Limb (tissue), 2 donors: ENCODE results near the gene SLC8A2.

Experiments used
- DNase-seq, 2 donors: peaks; one replicate each; pipeline ENCODE4 v3.0.0-alpha.2; 2016; ENCODE audit errors: extremely low spot score in 2 of 2

Gene SLC8A2

DNA sequence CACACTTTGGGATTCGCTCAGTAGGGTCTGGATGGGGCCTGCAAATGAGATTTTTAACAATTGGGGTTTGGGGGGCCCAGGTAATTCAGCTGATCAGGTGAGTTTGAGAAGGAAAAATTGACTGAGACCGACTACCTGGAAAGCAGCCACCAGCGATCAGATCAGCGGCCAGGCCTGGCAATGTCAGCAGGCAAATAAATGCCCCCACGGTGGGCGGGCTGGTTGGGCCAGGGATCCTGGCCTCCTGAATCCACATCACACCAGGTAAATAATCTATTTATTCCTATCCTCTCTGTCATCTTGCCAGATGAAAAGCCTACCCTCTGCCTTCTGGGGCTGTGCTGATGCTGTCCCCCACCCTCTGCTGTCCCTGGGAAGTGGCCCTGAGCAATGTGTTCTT is 33.8 kb upstream of the SLC8A2 start:
- no peak for DNase-seq

DNA sequence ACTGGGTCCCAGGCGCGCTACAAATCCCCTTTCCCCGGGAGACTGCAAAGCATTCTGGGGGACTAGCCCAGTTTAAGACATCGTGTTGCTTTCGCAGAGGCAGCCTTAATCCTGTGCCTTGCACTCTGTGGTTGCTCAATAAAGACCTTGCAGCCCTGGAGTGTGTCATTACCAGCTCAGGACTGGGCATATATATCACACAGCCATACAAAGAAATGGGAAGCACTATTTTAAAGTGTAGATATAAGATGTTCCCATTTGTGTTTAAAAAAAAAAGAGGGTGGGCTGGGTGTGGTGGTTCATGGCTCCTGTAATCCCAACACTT is 32.1 kb upstream of the SLC8A2 start:
- DNase-seq = no peak

DNA sequence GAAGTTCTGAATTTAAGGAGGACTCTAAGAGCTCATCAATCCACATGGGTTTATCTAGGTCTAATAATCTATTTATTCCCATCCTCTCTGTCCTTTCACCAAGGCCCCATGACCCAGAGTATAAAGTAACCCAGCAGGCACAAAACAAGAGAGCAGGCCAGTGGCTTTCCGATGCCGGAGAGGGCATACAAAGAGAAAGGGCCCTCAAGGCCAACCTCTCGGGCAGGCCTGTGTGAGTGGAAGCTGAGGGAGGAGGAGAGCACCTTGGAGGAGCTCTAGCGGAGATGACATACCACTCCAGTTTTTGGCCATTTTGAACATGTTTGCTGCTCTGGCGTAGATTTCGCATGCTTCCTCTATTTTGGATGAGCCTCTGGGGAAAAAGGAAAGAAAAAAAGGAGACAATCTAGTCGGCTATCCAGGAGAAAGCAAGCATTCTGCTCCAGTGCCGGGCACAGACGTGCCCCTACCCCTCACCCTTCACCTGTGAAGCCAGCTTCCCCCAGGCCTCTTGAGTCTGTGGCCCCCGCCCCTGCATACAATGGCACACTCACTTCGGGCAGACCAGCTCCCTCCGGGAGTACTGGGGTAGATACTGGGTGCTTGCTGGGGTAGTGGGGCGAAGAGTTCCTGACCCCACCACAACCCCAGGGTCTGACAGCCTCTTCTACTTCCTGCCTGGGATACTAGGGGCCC is 31.6 kb upstream of the SLC8A2 start:
- no peak for DNase-seq

DNA sequence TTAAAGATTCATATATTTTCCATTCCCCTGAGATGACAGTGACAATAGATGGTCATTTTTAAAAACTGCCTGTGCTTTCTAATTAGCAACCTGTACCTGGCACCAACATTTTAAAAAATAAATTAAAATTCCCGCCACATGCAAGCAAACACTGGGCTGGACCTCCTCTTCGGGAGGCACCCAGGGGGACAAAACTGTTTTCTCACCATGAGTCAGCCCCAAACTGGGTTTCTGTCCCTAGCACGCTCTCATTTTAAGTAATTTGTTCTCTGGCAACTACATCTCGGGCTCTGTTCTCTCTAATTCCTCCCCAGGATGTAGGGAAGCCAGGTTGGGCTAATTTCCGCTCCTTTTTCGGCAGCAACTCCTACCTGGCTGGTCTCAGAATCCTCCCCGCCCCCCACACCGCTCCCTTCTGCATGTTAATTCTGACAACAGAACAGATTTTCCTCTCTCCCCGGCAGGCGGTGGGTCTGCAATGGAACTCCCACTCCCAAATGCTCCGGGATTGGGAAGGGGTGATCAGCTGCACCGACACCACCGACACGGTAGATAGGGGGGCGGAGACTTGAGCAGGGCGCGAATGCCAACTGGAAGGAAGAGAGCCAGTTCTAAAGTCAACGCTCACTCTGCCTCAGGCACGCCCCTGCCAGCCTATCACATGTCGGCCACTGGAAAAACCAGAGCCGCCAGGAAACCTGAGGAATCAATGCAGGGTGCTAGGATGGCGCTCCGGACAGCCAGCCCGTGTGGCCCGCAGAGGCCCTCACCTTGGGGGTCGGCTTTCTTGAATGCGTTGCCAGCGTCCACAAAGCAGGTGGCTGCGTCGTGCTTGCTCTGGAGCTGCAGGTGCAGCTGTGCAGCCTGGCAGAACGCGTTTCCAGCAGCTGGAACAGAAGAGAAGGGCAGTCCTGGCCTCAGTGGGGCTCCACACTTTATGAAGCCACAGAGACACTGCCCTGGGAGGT is 28.5 kb upstream of the SLC8A2 start:
- no peak for DNase-seq

DNA sequence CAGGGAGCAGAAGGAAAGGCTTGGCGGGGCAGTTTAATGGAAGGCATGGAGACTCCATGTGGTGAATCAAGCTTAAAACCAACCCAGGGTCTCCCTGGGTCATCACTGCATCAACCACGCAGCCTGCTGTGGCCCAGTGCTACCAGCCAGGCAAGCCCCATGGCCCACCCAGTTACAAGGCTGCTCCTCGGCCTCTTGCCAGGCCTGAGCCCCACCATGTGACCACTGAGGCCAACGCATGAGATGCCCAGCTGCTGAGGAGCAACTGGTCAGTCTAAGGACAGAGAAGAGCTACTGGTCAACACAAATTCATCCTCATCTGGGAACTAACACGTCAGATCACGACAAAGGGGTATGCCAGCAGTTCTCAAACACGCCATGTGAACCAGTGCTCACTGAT is 27.7 kb upstream of the SLC8A2 start:
- DNase-seq = no peak

DNA sequence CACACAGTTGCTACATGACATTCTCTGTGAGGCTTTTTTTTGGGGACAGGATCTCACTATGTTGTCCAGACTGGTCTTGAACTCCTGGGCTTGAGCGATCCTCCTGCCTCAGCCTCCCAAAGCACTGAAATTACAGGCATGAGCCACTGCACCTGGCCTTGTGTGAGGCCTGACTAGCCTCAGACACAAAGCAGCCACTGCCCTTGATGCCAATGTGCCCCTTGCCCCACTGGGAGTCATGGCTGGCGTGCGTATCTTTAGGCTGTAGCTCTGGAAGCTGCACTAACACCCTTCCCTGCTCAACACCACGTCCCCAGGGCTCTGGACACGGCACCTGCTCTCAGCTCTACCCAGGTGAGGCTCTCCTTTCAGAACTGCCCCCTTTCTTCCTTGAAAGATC is 26.9 kb upstream of the SLC8A2 start:
- DNase-seq = no peak

DNA sequence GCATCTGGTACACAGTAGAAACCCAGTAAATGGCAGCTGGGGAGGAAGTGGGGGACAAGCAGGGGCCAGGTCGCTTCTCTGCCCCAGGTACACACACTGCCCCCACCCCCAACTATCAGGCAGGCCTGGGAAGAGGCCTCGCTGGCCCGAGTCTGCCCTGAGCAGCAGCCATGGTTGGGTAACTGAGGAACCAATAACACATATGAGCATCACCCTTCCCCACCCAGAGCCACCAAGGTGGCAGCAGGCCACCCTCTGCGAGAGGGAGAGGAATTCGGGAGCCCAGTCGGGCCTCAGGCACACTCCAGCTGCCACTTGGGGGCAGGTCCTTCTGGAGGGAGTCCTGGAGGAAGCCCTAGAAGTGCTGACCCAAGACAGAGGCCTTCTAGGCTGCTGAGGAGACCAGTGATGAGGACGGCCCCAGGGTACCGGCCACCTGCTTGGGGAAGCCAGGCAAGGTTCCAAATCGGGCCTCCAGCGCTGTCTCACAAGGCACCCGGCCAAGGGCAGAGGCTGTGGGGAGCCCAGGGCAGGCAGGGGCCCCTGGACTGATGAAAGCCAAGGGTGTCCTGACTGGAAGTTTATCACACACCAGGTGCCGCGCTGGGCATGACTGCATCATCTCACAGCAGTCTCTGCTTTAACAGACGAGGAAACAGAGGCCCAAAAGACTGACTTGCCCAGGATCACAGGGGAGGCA is 26.3 kb upstream of the SLC8A2 start:
- DNase-seq = no peak

DNA sequence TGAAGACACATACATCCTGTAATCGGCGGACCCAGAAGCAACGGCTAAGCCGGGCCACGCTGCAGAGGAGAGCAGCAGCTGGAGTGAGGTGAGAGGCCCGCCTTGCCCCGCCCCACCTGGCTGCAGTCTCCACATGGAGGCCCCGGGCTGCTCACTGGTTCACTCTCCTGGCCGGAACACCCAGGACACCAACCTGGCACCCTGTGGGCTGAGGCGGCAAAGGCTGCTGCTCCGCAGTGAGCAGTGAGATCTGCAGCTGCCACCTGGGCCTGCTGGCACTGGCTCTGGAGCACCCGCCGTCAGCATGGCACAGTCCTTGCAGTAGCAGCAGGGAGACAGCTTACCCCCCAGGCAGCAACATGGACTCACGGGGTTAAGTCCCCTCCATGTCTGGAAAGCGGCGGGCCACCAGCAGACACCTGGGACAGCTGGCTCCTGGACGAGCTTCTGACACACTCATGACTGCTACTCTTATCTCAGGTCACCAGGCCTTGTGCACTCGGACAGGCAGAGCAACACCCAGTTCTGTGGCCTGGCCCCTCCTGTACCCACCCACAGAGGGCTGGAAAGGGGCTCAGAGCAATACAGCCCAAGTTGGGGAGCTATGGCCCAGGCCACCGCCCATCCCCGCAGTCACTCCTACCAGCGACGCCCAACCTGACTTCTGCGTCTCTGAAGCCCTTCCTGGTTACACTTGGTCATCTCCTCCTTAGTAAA is 25.5 kb upstream of the SLC8A2 start:
- DNase-seq = no peak

DNA sequence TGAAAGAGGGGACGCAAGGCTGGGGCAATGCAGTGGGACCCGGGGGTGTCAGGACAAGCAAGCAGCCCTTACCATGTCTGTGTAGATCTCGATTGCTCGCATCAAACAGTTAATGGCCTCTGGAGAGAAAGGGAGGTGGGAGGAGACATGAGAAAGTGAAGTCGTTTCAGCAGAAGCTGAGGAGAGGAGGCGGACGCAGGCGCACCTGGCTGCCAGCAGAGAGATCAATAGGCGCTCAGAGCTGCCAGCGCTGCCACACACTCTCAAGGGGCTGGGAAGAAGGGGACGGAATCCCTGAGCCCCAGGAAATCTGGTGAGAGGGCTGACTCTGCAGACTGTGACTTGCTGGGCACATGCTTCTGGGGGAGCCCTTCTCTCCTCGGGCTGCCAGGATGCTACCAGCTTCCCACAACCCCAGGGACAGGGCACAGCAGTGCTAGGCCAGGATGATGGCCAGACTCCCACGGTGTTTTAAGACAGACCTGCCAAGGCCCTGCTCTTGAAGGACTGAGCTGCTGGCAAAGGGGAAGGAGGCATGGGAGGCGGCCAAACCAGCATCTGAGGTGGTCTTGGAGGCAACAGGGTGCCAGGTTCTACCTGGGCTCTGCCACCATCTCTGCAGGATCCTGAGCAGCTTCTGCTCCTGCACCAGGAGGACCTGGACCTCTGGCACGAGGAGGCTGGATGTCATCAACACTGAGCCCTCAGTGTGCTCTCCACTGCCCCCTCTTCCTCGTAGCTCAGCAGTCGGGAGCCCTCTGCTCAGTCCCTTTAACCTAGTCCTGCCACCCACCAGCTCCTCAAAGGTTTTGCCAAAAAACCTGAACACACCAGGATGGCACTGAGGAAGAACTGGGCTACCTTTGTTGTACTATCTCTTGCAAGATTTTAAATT is 24.0 kb upstream of the SLC8A2 start:
- DNase-seq = no peak

DNA sequence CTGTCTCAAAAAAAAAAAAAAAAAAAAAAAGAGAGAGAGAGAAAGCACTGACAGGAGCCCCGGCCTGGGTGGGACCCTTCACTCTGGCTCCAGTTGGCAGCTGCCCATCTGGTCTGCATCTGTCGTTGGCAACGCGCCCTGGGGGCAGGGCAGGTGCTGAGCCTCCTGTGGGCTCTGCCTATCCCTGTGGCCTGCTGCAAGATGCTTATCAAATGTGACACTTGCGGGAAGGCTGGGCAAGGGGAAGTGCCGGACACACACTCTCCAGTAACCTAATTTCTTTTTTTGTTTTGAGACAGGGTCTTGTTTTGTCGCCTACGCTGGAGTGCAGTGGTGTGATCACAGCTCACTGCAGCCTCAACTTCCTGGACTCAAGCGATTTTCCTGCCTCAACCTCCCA is 23.0 kb upstream of the SLC8A2 start:
- peak; percentile 48 to 68 for DNase-seq

DNA sequence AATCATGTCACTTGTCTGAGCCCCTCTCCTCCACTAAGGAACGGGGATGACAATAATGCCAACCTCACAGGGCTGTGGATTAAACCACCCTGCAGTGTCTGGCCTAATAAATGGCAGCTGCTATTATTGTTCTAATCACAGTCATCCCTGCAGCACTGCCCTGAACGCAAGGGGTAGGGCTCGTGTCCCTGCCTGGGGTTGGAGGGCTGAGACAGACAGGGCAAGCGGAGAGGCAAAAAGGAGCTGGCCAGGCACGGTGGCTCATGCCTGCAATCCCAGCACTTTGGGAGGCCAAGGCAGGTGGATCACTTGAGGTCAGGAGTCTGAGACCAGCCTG is 22.5 kb upstream of the SLC8A2 start:
- DNase-seq = no peak

DNA sequence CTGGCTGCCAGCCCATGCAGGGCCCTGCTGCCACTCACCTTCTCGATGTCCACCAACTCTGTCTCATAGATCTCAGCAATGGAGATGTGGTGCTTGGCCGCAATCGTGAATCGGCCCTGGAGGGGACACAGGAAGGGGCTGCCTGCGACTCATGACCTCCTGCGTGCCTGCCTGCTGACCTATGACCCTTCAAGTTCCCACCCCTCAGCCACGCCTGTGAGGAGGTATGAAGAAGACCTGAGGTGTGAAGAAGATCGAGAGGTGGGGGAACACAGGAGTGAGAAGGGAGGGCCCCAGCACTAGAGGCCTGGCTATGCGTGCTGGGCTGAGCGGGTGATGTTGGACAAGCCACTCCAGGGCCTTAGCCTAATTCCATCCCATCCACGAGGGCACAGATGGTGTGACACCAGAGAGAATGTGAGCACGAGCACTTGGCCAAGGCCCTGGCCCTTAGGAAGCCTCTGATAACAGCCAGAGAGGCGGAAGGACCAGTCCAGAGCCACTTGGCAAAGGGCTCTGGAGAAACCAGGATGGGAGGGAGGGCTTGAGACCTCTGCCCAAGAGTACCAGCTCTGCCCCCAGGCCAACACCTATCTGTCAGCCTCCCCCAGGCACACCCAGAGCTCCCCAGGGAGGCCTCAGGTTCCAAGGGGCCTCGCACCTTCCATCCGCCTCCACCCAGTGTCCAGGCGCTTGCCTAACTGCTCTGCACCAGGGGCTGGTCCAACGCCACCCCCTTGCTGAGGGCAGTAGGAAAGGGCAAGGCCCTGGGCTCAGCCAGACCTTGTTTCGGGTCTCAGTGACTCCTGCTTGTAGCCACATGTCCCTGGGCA is 21.9 kb upstream of the SLC8A2 start:
- DNase-seq = no peak

DNA sequence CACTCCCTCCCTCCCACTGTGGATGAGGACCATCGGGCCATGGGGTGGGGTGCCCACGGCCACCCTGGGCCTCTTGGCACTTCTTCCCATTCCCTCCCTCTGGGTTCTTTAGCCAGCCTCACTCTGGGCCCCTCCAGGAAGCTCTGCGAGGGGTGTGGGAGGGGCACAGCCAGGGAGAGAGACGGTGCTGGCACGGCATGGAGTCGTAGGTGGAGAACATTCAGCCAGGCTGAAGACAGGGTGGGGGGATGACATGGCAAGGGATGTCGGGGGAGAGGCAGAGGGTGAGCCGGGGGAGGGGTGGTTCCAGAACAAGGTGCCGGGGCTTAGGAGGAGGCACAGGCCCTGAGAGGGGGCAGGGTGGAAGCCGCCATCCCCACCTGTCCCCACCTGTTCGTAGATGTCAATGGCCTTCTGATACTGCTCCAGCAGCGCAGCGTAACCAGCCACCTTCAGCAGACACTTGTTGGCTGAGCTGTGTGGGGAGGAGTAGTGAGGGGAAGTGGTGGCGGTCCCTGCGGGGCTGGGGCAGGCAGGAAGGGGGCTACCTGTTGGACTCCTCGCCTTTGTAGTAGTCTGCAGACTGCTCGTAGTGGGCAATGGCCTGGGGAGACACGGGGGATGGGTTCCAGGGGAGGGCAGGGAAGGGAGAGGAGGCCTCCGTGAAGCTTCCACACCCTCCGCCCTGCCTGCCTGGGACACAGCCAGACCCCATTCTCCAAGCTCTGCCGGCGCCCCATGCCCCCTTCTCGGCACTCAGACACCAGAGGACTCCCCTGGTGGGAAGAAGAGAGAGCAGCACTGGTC is 21.1 kb upstream of the SLC8A2 start:
- DNase-seq = no peak

DNA sequence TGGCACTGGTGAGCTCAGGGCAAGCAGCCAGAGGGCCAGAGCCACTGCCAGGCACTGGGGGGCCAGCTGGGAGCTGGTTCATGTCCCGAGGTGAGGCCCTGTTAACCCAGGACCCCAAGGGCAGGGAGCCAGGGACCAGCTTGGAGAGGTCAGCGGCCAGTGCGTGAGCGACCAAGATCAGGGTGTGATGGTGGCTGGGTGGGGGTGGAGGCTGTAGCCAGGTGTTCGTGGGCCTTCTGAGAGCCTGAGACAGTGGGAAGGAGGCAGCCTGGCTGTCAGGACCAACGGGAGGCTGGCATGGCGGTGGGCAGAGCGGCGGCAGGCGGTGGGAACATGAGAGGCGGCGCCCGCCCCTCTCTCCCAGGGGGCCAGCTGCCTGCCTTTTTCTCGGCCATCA is 20.4 kb upstream of the SLC8A2 start:
- no peak for DNase-seq

DNA sequence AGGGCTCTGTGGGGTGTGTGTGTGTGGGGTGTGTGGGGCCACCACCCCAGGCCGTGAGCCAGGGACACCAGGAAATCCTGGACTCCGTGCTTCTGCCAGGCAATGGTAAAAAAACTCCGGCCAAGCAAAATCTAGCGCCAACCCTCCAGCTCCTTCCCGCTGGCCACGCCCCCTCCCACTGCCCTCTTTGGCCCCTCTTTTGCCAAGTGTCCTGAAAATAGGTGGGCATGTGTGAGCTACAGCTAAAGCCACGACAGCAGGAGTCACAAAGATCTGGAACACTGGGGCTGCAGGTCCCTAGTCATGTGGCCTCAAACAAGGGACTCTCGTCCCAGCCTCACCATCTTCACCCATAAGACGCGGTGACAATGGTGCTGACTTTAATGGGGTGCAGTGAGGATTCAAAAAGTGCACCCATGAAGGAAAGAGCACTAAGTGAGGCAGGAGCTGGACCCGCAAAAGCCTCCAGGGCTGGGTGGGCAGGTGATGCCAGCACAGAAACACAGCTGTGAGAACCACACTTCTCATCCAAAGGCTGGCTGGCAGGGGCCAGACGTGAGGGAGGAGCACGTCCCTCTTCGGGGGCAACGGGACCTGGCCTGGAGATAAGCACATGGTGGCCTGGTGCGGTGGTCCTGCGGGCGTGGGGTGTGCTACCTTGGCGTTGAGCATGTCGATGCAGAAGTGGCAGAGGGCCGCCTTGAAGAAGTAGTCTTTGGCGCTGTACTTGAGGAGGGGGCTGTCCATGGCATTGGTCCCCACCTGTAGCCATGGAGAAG is 19.9 kb upstream of the SLC8A2 start:
- DNase-seq = no peak

DNA sequence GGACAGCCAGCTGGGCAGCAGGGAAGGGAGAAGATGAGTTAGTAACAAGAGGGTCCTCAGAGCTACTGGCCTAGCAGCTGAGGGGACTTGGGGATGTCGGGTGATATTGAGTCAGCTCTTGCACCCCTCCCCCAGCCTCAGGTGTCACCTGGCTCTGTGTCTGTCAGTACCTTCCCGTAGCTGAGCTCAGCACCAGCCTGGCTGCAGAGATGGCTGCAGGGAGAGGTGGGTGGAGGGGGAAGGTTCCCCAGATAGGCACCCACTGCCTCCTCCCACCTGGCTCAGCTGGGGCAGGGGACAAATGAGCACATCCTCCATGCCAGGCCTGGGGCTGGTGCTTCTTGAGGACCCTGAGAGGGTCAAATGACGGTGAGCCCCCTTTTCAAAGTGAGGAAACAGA is 19.2 kb upstream of the SLC8A2 start:
- DNase-seq = no peak

DNA sequence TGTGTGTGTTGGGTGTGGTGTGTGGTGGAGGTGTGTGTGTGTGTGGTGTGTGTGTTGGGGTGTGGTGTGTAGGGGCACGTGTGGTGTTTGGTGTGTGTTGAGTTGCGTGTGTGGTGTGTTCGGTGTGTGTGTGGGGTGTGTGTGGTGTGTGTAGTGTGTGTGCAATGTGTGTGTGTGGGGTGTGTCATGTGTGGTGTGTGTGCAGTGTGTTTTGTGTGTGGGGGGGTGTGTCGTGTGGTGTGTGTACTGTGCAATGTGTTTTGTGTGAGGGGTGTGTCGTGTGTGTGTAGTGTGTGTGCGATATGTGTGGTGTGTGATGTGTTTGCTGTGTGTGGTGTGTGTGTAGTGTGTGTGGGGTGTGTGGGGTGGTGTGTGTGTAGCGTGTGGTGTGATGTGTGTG is 18.3 kb upstream of the SLC8A2 start:
- DNase-seq = no peak
